Islet precursor cell (in vitro differentiated cells): Measurements from ENCODE around the gene GIT2.
"Not testable (repeated sequence)": the region's sequence is repeated elsewhere in the genome, so short reads cannot be mapped to it uniquely, and the experiment has no call there.

Experiments
- DNase-seq: peaks from one replicate; pipeline ENCODE4 v3.0.0-alpha.2; 2018

GIT2 gene

DNA sequence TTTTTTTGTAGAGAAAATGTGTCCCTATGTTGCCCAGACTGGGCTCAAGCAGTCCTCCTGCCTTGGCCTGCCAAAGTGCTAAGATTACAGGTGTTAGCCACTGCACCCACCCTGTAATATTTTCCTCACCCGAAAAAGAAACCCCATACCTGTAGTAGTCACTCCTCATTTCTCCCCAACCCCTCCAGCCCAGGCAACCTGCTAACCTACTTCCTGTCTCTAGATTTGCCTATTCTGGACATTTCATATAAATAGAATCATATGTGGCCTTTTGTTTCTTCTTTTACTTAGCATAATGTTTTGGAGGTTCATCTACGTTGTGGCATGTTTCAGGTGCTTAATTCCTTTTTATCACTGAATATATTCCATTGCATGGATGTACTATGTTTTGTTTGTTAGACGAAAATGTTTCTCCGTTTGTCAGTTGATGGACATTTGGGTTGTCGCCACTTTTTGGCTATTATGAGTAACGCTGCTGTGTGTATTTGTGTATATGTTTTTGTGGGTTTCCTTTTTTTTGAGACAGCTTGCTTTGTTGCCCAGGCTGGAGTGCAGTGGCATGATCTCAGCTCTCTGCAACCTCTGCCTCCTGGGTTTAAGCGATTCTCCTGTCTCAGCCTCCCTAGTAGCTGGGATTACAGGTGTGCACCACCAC, 9.3 kb upstream of the GIT2 start:
- no peak for DNase-seq

GRCh38 chr12:110004598-110004997, 8.4 kb upstream of the GIT2 start:
- no peak for DNase-seq

- no peak for DNase-seq
Measured at GRCh38 chr12:110002676-110003515, 6.7 kb upstream of the GIT2 start.

DNA sequence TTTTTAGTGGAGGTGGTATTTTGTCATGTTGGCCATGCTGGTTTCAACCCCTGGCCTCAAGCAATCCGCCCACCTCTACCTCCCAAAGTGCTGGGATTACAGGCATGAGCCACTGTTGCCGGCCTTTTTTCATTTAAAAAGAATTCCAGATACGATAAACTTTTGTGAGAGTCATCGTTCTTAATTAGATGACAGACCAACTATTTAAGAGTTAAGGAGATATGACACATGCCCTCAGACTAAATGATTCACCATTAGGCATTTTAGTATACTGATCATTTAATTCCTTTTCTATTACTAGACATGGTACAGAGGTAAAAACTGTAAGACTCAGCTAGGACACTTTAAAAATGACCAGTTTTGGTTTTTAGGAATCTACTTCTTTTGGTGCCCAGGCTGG, 5.4 kb upstream of the GIT2 start:
- DNase-seq: no peak

DNA sequence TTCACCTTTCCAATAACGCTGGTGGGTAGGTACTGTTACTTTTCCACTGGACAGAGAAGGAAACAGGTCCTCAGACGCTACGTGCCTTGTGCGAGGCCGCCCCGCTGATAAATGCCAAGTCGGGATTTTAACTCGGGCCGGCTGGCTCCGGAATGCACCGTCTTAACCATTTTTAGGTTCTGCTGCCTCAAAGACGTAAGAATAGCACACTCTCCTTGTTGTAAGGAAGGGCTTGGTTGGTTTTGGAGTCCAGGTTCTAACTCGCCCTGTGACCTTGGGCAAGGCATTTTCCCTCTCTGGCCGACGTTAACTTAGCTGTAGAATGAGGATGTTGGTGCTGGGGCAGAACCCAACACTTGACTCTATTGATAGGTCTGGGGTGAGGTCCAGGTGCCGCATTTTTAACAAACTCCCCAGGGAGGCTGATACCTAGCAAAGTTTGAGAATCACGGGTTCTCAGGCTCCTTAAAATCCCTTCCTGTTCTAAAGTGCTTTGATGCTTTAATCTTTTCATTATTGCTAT, 3.9 kb upstream of the GIT2 start:
- peak; percentile 71 for DNase-seq

GRCh38 chr12:109999649-109999971, 3.4 kb upstream of the GIT2 start:
- no peak for DNase-seq

- DNase-seq: peak; percentile 96
Measured at GRCh38 chr12:109998904-109999648, 2.9 kb upstream of the GIT2 start, which contains the start of gene ANKRD13A. ANKRD13A (plus strand) TSS chr12:109999430; CDS start chr12:109999689, 259 bp downstream.

GRCh38 chr12:109998241-109998903, 2.2 kb upstream of the GIT2 start:
- no peak for DNase-seq

DNA sequence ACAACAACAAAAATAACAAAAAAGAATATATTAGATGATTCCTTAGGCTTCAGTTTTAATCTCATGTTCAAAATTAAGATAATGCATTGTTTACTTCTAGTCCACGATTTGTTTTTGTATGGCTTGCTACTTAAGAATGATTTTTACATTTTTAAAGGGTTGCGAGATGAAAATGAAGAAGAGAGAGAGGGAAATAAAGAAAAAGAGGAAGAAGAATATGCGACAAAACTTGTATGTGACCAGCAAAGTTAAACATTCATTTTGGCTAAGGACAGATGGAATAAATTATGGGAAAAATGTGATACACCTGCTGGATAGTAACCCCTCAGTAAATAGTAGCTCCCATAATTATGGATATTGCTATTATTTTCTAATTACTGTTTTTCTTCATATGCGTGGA, 1.2 kb upstream of the GIT2 start:
- DNase-seq: no peak

GRCh38 chr12:109996483-109996853, 300 bp upstream of the GIT2 start:
- DNase-seq: no peak

- DNase-seq: no peak
Measured at GRCh38 chr12:109995361-109995685, 845 bp downstream of the GIT2 start.

- no peak for DNase-seq
Measured at GRCh38 chr12:109994401-109995175, 1.6 kb downstream of the GIT2 start.

DNA sequence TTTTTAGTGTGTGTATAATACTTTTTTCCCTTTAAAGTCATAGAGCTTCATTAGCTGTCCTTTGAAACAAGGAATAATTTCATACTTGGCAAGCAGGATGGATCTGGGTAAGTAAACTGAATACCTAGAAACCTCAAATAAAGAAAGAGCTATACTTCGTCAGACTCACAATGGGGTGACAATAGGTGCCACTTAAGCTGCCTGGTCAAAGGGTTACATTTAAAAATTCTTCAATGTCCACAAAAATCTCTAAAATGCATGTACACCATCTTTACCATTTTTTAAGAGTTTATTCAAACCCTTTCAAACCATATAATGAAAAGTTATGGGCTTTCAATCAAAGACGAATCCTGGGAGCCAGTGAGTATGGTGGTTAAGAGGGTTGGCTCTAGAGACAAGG, 3.1 kb downstream of the GIT2 start:
- no peak for DNase-seq

- DNase-seq: no peak
Measured at GRCh38 chr12:109991586-109991985, 4.6 kb downstream of the GIT2 start.

DNA sequence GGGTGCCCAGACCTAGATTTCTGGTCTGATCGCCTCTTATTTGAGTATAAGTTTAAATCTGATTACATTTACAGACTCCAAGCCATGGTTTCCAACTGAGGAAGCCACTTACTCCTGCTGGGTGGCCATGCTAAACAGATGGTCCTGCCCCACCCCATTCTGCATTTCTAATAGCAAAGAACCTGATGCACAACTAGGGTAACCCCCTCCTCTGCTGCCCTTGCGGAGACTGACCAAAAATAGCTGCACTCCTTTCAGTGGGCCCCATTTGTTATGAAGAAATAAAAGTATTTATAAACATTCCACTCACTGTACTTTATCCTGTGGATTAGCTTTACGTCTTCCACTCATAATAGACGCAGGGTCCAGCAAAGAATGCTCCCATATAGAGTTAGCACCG, 6.8 kb downstream of the GIT2 start:
- DNase-seq: no peak

GRCh38 chr12:109988903-109989302, 7.3 kb downstream of the GIT2 start:
- DNase-seq: no peak

- no peak for DNase-seq
Measured at GRCh38 chr12:109988274-109988673, 7.9 kb downstream of the GIT2 start.

- DNase-seq: no peak
Measured at GRCh38 chr12:109987615-109988014, 8.6 kb downstream of the GIT2 start.

DNA sequence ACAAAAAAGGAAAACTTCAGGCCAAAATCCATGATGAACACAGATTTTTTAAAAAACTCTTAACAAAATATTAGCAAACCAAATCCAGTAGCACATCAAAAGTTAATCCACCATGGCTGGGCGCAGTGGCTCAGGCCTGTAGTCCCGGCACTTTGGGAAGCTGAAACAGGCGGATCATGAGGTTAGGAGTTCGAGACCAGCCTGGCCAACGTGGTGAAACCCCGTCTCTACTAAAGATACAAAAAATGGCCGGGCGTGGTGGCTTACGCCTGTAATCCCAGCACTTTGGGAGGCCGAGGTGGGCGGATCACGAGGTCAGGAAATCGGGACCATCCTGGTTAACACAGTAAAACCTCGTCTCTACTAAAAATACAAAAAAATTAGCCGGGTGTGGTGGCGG, 9.9 kb downstream of the GIT2 start:
- not testable (repeated sequence) for DNase-seq

DNA sequence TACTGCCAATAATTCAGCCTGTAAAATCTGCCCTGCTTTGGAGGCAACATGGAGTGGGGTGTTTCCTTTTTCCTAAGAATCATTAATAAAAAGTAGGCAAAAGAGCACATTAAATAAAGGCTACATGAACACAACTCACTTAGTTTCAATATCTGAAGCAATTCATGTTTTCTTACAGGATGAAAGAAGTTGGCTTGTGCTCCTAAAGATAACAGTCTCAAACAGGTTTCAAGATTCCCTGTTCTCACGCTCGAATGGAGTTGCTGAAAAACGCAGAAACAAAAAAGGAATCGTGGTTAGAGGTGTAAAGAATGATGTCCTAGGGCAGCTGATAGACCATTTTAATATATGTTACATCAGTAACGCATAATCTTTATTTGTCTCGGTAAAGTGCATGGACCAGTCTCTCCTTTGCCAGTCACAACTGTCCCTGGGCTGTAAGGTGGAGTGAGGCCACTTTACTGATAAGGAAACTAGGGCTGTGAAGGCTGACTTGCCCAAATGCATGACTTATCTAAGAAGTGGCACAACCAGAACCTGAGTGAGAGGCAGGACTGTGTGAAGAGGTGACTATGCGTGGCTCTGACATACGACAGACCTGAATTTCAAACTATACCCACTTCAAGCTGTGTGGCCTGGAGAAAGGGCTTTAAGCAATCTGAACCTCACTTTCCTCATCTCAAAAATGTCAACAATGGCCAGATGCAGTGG, 12.6 kb downstream of the GIT2 start:
- no peak for DNase-seq

GRCh38 chr12:109982210-109982609, 14.0 kb downstream of the GIT2 start:
- no peak for DNase-seq

- DNase-seq: no peak
Measured at GRCh38 chr12:109981311-109981710, 14.9 kb downstream of the GIT2 start.
